Measurements from ENCODE around the gene PLPPR3.
"Not testable (repeated sequence)": the region's sequence is repeated elsewhere in the genome, so short reads cannot be mapped to it uniquely, and the experiment has no call there.

The PLPPR3 gene

DNA sequence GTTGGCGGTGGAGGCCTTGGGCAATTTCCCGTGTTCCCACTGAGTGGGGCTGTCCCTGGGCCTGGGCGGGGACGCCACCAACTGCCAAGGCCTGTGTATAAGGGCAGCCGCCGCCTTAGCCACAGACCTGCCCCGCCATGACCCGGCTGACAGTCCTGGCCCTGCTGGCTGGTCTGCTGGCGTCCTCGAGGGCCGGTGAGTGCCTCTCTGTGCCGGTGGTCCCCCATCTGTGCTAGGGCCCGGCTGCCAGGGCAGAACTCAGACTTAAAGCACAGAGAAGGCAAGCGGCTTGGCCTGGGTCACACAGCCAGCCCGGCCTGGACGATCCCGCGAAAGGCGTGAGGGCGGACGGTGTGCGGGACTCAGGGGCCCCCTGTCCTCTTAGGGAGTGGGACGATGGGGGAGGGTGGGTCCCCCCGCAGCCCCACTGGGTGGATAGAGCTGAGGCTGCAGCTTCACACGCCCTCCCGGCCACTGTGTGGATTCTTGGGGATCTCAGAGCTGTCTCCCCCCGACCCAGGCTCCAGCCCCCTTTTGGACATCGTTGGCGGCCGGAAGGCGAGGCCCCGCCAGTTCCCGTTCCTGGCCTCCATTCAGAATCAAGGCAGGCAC lies 6.1 kb upstream of the PLPPR3 start, which contains the start of gene AZU1:
TSS of gene AZU1 (plus strand) at position 128 of the 612 bp plus-strand sequence. CDS start at position 138, 10 bp downstream.
- DNase-seq = no peak

- no peak for DNase-seq
Measured at GRCh38 chr19:827314-827709, 5.6 kb upstream of the PLPPR3 start.

- DNase-seq = no peak
Measured at GRCh38 chr19:825897-826644, 4.3 kb upstream of the PLPPR3 start.

DNA sequence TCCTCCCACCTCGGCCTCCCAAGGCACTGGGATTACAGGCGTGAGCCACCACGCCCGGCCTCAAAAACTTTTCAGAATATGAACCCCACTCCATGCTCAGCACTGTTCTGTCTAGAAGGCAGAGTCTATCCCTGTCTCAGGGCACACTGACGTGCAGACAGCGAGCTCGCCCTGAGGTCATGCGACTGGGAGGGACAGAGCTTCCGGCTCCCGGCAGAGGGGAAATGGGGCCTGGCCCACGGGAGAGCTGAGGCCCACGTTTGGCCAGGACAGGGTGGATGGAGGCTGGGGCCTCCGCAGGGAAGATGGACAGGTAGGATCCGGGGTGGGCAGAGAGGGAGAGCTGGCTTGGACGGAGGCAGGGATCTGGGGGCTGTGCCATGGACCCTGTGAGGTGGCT lies 3.1 kb upstream of the PLPPR3 start:
- DNase-seq = no peak

DNA sequence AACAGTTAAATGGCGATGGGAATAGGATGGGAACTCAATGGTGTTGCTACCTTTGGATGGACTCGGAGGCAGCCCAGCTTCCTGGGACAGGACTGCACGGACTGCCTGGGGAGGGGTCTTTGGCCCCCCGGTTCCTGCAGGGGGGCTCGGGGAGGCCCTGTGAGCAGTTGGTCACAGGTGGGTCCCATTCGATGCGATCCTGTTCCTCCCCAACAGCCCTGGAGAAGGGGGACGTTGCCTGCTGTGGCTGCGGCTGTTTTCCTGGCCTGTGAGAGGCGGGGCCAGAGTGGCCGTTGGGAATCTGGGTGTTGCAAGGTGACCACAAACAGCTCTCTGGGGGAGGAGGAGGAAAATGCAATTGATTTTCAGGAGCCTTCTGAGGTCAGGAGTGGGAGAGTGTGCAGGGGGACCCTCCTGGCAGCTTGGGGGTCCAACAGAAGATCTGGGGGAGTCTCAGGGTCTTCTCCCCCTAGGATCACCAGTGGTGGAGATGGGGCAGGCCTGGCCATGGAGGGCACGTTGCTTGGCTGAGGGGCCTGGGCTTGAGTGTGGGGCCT lies 1.9 kb upstream of the PLPPR3 start:
- no peak for DNase-seq

GRCh38 chr19:821231-821824 lies 427 bp downstream of the PLPPR3 start:
- DNase-seq = no peak

- not testable (repeated sequence) for DNase-seq
Measured at GRCh38 chr19:820212-820611, 1.5 kb downstream of the PLPPR3 start.

DNA sequence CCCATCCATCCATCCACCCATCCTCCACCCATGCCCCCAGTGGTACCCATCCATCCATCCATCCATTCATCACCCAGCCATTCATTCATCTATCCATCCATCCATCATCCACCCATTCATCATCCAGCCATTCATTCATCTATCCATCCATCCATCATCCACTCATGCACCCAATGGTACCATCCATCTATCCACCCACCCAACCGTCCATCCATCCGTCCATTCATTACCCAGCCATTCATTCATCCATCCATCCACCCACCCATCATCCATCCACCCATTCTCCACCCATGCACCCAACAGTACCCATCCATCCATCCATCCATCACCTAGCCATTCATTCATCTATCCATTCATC lies 5.3 kb downstream of the PLPPR3 start:
- DNase-seq = no peak

DNA sequence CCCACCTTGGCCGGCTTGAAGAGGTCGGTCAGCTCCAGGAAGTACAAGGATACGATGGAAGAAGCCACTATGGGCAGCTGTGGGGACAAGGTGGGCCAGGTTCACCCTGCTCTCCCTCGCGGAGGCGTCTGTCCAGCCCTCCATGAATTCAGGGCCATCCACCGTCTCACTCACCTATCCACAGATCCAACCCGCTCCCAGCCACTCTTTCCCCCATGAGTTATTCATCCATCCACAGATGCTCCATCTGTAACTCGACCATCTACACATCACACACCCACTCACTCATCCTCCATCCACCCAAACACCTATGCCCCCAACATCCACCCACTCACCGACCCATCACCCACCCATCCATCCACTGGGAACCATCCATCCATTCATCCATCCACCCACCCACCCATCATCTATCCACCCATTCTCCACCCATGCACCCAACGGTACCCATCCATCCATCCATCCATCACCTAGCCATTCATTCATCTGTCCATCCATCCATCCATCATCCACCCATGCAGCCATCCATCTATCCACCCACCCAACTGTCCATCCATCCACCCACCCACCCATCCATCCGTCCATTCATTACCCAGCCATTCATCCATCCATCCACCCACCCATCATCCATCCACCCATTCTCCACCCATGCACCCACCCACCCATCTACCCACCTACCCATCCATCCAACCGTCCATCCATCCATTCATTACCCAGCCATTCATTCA lies 5.8 kb downstream of the PLPPR3 start:
- DNase-seq = no peak

GRCh38 chr19:815079-815774 lies 6.5 kb downstream of the PLPPR3 start:
- no peak for DNase-seq

DNA sequence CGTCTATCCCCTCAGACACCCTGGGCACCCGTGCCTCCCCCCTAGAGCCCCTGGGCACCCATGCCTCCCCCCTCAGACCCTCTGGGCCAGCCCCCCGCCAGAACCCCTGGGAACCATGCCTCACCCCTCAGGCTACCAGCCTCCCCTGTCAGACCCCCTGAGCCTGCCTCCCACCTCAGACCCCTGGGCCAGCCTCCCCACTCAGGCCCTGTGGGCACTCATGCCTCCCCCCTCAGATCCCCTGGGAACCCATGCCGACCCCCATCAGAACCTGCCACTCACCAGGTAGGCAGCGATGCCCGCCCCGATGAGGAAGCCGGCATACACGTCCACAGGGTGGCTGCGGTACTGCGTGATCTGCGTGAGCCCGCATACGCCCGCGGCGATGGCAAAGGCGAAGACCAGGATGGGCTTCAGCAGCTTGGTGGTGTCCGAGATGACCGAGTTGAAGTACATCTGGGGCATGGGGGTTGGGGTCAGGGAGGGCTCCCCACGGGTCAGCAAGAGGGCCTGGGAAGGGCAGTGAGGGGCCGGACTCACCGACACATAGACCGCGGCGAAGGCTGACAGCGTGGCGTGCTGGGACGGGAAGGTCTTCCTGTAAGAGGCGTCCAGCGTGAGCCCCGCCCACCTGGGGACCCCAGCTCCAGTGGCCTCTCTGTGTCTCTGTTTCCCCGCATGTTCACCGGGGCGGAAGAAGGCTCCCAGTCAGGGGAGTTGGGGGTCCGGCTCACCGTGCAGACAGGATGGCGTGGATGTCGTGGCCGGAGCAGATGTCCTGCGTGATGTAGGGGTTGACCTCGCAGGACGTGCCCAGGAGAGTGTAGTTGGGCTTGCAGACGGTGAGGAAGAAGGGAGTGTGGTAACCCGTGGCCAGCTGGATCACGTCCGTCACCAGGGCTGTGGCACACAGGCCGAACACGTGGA lies 7.3 kb downstream of the PLPPR3 start:
- DNase-seq = no peak

DNA sequence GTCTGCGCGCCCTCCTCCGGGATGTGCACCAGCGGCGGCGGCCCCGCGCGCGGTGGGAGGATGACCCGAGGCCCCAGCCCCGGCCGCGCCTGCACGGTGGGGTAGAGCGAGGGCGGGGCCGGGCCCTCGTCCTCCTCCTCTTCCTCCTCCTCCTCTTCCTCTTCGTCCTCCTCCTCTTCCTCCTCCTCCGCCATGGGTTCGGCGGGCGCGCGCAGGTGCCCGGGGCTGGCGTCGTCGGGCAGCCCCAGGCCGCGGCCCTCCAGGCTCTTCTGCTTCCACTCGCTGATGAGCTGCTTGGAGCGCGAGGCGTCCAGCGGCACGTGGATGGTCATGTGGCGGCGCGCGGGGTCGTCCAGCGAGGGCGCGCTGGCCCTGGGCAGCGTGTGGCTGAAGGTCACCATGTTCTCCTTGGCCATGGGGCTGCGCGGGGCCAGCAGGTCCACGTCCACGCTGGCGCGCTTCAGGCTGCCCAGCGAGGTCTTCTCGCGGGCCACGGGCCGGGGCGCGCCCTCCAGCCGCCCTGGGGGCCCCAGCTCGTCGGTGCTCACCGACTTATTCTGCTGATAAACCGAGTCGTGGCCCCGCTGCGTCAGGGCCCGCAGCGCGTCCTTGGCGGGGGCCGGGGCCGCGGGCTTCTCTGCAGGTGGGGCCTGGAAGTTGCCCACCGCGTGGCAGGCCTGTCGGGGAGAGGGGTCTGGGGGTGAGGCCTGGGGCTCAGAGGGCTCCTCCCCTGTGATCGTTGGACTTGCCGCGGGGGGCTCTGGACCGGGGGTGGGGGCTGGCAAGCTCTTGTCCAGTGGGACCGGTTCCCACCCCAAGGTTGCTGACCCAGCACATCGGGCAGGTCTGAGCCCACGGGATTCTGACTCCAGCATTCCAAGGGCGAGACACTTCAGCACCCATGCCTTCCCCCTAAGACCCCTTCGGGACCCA lies 8.3 kb downstream of the PLPPR3 start:
- no peak for DNase-seq

DNA sequence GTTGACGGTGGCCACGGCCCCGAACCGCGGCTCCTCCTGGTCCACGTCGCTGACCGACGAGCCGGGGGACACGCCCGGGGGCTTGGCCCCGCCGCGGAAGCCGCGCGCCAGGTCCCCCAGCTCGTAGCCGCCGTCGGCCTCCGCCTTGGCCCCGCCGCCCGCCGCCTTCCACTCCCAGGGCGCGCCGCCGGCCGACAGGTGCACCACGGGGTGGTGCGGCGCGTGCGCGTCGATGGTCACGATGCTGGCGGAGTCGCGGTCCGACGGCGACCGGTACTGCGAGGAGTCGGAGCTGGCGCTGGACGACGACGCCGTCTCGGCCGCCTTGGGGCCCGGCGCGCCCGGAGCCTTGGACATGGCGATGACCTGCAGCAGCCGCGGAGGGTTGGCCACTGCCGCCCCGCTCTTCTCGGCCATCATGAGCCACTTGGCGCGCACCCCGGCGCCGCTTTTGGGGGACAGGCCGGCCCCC lies 9.0 kb downstream of the PLPPR3 start:
- DNase-seq = no peak

DNA sequence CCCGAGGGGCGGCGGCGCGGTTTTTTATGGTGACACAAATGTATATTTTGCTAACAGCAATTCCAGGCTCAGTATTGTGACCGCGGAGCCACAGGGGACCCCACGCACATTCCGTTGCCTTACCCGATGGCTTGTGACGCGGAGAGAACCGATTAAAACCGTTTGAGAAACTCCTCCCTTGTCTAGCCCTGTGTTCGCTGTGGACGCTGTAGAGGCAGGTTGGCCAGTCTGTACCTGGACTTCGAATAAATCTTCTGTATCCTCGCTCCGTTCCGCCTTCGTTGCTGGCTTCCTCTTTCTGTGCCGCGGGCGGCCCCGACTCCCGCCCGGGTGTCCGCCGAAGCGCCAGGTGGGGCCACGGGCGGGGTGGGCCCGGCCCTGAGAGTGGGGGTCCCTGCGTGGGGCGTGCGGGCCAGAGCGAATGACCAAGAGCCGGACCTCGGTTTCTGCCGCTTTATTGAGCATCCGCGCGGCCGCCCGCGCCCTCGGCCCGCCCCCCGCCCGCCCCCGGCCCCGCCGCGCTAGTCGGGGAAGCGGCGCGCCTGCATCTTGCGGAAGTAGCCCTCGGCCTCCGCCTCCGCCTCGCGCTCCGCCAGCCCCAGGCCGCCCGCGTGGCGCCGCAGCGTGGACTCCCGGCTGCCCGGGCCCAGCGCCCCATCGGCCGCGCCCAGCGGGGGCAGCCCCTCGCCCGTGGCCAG lies 9.6 kb downstream of the PLPPR3 start:
- DNase-seq = no peak

DNA sequence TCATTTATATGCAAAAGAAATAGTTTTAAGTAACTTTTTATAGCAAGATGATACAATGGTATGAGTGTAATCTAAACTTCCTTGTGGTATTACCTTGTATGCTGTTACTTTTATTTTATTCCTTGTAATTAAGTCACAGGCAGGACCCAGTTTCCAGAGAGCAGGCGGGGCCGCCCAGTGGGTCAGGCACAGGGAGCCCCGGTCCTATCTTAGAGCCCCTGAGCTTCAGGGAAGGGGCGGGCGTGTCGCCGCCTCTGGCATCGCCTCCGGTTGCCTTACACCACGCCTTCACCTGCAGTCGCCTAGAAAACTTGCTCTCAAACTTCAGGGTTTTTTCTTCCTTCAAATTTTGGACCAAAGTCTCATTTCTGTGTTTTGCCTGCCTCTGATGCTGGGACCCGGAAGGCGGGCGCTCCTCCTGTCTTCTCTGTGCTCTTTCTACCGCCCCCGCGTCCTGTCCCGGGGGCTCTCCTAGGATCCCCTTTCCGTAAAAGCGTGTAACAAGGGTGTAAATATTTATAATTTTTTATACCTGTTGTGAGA lies 10.2 kb downstream of the PLPPR3 start:
- no peak for DNase-seq

DNA sequence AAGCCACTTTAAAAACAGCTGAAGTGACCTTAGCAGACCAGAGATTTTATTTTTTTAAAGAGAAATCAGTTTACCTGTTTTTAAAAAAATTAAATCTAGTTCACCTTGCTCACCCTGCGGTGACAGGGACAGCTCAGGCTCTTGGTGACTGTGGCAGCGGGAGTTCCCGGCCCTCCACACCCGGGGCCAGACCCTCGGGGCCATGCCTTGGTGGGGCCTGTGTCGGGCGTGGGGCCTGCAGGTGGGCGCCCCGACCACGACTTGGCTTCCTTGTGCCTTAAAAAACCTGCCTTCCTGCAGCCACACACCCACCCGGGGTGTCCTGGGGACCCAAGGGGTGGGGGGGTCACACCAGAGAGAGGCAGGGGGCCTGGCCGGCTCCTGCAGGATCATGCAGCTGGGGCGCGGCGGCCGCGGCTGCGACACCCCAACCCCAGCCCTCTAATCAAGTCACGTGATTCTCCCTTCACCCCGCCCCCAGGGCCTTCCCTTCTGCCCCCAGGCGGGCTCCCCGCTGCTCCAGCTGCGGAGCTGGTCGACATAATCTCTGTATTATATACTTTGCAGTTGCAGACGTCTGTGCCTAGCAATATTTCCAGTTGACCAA lies 10.8 kb downstream of the PLPPR3 start:
- DNase-seq = no peak

DNA sequence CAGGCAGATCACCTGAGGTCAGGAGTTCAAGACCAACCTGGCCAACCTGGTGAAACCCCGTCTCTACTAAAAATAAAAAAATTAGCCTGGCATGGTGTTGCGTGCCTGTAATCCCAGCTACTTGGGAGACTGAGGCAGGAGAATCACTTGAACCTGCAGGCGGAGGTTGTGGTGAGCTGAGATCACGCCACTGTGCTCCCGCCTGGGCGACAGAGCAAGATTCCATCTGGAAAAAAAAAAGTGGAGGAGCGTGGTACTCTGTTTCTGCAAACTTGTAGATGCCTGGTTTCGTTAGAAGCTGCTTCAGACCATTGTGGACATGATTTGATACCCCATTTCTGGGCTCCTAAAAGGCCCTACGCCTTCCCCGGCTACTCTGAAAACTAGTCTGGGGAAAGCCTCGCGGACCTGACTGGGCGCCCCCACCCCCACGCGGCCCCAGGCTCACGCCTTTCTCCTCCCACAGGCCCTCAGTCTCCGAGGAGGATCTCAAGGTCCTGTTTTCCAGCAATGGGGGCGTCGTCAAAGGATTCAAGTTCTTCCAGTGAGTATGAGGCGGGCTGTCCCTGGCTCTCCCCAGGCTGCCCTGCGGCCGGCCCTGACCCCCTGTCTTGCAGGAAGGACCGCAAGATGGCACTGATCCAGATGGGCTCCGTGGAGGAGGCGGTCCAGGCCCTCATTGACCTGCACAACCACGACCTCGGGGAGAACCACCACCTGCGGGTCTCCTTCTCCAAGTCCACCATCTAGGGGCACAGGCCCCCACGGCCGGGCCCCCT lies 11.5 kb downstream of the PLPPR3 start:
- DNase-seq = no peak

- no peak for DNase-seq
Measured at GRCh38 chr19:808423-808775, 13.4 kb downstream of the PLPPR3 start.
